Coronary artery (tissue), 2 donors: ENCODE results near the gene PARD6G.

Experiments used
- DNase-seq: peaks from one replicate; pipeline ENCODE4 v3.0.0-alpha.2; 2017; ENCODE audit warnings: low spot score
- H3K27ac ChIP-seq, 2 donors: fragments of 200-600 bp; sonication (generic); one replicate each; pipeline ENCODE4 v1.5.1; 2016 to 2019
- H3K4me3 ChIP-seq: fragments of 200-600 bp; sonication (generic); 2 replicates; pipeline ENCODE4 v1.5.1; 2016; ENCODE audit warnings: mild to moderate bottlenecking, moderate library complexity
- CTCF ChIP-seq: fragments of 200-600 bp; sonication (generic); IDR thresholded peaks from one replicate; pipeline ENCODE4 v1.5.1; 2019; ENCODE audit warnings: antibody characterized with exemption

Gene PARD6G

DNA sequence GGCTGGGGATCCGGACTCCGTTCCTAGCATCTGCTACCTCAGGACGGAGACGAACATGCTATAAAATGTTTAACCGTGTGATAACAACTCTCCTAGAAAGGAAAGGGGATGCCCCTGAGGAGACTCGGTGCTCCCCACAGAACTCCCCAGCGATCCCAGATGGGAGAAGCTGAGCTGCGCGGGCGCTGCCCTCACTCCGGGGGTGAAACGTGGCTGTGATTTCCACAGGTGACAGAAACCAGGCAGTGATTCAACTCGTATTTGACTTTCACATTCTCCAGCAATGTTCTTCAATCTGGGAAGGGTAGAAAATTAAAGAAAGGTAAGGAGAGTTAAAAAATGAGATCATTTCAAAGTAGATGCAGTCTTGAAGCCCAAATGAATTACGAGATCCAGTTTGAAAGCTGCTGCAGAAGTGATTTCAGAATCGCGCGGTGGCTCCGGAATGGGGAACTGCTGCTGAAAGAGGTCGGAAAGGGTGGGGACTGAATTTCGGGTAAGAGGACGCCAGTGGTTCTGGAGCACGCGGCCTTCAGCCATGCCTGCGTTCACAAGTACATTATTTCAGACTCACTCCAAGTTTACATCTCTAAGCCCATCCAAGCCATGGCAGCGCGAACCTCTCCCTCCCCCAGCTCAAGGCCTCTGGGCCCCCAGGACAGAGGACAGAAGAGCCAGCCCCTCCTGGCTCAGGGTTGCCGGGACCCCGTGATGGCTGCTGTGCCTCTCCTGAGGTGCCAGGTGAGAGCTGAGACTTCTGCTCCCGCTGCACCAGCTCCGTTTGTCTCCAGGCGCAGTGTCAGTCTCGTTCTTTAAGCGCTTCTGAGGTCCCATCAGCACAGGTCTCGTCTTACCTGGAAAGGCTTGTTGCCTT lies 98.8 kb downstream of the PARD6G start:
- peak overlapping the region; percentile 82 for H3K4me3 ChIP-seq
- TF ChIP-seq CTCF: no peak
- no peak for DNase-seq
- no peak overlapping the region for H3K27ac ChIP-seq

- peak overlapping the region; percentile 82 for H3K4me3 ChIP-seq
- no peak for TF ChIP-seq CTCF
- H3K27ac ChIP-seq: no peak overlapping the region
- peak; percentile 84 for DNase-seq
Measured at GRCh38 chr18:80147418-80148325, 99.6 kb downstream of the PARD6G start.

GRCh38 chr18:80147037-80147417 lies 100.3 kb downstream of the PARD6G start:
- Histone ChIP-seq H3K27ac (no peak overlapping the region), H3K4me3 (peak overlapping the region; percentile 82)
- no peak for DNase-seq
- TF ChIP-seq CTCF: no peak

- no peak for DNase-seq
- Histone ChIP-seq H3K27ac (no peak overlapping the region), H3K4me3 (no peak overlapping the region)
- no peak for TF ChIP-seq CTCF
Measured at GRCh38 chr18:80145196-80145804, 102.0 kb downstream of the PARD6G start.

DNA sequence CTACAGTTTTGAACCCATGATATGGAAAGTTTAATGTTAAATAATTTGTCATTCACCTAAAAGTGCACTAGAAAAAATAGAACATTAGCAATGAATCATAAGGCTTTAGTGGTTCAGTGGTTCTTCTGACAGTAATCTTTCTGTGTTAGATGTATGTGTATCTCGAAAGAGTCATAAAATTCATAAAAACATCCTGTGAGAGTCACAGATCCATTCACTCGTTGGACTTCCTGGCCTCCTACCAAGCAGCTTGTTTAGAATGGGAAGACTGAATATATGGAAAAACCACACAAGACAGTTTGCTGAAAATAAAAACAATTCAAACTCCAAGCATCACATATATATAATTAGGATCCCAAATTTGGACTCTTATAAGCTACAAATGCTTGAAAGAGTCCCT lies 103.4 kb downstream of the PARD6G start:
- no peak for TF ChIP-seq CTCF
- H3K4me3 ChIP-seq: no peak overlapping the region
- DNase-seq: no peak
- no peak overlapping the region for H3K27ac ChIP-seq

GRCh38 chr18:80140455-80140985 lies 106.8 kb downstream of the PARD6G start:
- DNase-seq: no peak
- no peak overlapping the region for H3K27ac ChIP-seq
- no peak for TF ChIP-seq CTCF

More at GRCh38 chr18:80140455-80140985, 106.8 kb downstream of the PARD6G start:
- H3K4me3 ChIP-seq: no peak overlapping the region
